HG02885 (cell line): ENCODE data around the gene UBE2E1.
"Not testable (repeated sequence)": the region's sequence is repeated elsewhere in the genome, so short reads cannot be mapped to it uniquely, and the experiment has no call there.

Experiments used
- ATAC-seq: cut with Tn5 transposase; IDR thresholded peaks from one replicate; pipeline ENCODE4 v1.9.1; 2021; ENCODE audit warnings: mild to moderate bottlenecking; ENCODE audit not compliant: unreplicated experiment, poor library complexity

Gene UBE2E1

DNA sequence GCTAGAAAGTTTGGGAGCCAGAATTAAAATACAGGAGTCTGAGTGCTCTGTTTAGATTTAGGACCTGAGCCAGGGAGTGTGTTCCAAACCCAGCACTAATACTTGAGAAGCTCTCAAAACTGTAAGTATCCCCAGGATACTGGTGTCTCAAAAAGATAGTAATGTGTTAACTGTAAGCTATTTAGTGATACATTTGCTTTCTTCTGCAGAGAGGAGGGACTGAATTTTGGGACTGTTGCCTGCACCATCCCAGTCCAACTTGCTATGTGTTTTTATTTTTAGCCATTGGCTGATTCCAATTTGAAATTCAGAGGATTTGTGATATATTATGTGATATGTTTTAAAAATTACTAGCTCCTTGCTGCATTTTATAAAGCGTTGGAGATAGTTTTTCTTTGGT lies 31.5 kb downstream of the UBE2E1 start:
- no peak for ATAC-seq

GRCh38 chr3:23837691-23838090 lies 31.9 kb downstream of the UBE2E1 start:
- no peak for ATAC-seq

- ATAC-seq: no peak
Measured at GRCh38 chr3:23840521-23840920, 34.8 kb downstream of the UBE2E1 start.

- no peak for ATAC-seq
Measured at GRCh38 chr3:23843869-23844268, 38.1 kb downstream of the UBE2E1 start.

GRCh38 chr3:23845326-23846216 lies 39.8 kb downstream of the UBE2E1 start:
- no peak for ATAC-seq

- not testable (repeated sequence) for ATAC-seq
Measured at GRCh38 chr3:23849462-23849861, 43.7 kb downstream of the UBE2E1 start.

DNA sequence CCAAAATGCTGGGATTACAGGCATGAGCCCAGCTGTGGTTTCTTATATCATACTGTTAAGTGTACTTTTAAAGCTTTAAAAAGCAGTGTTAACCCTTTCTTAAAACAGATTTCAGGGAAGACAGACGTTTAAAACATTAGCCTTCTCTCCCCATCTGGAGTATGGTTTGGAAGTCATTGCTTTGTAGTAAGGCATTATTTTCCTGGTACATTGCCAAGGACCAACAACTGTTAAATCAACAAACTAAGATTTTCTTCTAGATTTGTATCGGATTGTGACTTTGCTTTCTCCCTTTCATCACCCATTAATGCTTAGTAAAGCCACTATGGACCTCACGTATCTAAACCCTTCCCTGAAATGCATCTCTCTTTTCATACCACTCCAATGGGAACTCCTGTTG lies 50.5 kb downstream of the UBE2E1 start:
- no peak for ATAC-seq

DNA sequence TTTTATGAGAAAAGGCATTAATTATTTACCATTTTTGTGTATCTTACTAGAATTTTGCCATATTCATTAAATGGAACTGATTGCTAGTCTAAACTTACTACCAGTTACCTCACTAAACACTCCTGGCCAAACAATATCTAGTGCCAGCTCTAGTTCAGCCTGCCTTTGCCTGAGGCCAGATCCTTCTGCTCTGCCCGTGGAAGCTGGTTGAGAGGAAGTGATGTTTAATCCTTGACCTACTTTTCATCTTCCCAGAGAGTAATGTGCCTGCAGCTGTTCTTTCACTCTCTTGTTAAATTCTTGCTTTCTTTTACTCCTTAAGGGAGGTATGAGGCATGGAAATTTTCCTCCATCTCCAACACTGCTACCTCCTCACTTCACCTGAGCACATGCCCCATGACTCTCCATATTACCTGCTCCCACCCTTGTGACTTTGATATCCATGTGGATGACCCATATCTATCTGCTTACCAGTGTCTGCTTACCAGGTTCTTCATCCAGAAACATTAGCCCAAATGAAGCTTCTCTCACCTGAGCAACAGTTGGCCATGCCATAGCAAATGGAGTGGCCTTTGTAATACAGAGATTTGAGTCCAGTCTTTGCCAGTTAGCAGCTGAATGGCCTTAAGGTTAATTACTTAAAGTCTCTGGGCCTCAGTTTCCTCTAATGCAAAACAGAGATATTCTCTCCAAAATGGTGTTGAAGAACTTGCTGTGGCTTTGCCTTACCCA lies 53.4 kb downstream of the UBE2E1 start:
- no peak for ATAC-seq

DNA sequence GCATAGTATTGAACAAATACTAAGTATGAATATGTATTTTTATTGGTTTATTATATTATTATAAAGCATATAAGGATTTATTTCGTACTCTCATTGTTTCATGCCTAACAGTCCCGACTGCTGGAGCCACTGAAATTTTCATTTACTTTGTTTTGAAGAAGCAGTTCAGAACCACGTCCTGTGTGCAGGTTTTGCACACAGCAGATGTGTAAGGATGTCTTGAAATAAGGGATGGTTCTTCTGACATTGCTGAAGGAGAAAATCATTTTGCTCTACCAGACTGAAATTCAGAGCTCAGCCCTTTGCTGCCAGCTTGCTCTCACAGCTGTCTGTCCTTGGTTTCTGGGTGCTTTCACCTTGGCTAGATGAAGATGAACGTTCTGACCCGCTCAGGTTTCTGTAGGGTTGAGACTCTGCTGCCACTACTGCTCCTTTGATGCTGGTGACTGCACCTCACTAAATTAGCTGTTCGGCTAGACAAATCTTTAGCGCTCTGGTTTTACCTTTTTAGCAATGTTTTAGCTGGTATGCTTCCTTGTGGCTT lies 54.2 kb downstream of the UBE2E1 start:
- no peak for ATAC-seq

- ATAC-seq: no peak
Measured at GRCh38 chr3:23861689-23862088, 55.9 kb downstream of the UBE2E1 start.

DNA sequence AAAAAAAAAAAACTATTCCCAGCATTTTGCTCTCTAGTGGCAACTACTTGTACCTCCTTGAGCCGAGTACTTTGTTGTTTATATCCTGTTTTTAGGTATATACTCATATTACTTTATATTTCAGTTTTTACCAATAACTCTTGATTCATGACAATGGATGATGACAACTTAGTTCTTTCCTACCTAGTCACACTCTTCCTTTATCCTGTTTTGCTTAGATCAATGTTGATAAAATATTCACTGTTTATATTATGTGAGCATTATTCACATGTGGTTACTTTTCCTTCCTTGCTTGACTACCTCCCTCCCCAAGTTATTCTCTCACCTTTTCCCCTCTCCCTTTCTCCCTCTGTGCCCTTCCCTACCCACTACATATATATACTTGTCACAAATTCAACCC lies 57.3 kb downstream of the UBE2E1 start:
- no peak for ATAC-seq

- ATAC-seq: no peak
Measured at GRCh38 chr3:23864931-23865330, 59.2 kb downstream of the UBE2E1 start.

DNA sequence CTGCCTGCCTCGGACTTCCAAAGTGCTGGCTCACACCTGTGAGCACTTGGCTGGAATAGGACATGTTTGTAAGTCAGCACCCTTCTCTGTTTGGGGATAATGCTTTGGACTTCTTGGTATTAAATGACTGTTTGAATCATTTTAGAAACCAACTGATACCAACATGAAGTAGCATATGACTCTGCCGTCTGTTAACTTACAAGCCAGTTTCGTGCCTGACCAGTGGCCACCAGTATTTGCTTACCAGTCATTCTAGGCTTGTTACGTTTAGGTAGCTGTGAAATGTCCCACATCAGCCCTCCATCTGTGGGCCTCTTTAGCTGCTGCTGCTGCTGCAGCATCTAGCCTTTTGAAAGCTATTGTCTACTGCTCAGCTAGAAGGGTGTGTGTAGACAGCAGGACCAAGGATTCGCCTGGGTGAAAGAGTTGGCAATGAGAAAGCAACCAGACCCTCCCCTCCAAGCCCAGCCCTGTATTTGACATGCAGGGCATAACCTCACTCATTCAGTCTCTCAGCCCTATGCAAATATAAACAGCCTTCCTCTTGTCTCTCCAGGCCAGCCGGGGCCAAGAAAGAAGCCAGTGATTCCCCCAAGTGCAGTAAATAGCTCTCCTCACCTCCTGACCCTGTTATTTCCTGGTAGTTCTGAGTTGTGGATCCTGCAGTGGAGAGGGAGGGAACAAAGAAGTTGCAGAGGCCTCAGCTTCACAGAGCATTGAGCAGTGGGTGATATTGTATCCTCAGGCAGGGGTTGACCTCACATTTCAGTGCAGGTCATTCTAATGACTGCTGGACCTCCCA lies 60.0 kb downstream of the UBE2E1 start:
- peak; percentile 79 for ATAC-seq

GRCh38 chr3:23867400-23867799 lies 61.6 kb downstream of the UBE2E1 start:
- no peak for ATAC-seq

- no peak for ATAC-seq
Measured at GRCh38 chr3:23867838-23868237, 62.1 kb downstream of the UBE2E1 start.

GRCh38 chr3:23869977-23870662 lies 64.4 kb downstream of the UBE2E1 start:
- ATAC-seq: no peak

DNA sequence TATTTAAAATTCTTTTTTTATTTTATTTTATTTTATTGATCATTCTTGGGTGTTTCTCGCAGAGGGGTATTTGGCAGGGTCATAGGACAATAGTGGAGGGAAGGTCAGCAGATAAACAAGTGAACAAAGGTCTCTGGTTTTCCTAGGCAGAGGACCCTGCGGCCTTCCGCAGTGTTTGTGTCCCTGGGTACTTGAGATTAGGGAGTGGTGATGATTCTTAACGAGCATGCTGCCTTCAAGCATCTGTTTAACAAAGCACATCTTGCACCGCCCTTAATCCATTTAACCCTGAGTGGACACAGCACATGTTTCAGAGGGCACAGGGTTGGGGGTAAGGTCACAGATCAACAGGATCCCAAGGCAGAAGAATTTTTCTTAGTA lies 64.9 kb downstream of the UBE2E1 start:
- ATAC-seq: not testable (repeated sequence)

DNA sequence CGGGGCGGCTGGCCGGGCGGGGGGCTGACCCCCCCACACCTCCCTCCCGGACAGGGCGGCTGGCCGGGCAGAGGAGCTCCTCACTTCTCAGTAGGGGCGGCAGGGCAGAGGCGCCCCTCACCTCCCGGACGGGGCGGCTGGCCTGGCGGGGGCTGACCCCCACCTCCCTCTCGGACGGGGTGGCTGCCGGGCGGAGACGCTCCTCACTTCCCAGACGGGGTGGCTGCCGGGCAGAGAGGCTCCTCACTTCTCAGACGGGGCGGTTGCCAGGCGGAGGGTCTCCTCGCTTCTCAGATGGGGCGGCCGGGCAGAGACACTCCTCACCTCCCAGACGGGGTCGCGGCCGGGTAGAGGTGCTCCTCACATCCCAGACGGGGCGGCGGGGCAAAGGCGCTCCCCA lies 65.6 kb downstream of the UBE2E1 start:
- not testable (repeated sequence) for ATAC-seq

GRCh38 chr3:23872330-23872729 lies 66.6 kb downstream of the UBE2E1 start:
- no peak for ATAC-seq

DNA sequence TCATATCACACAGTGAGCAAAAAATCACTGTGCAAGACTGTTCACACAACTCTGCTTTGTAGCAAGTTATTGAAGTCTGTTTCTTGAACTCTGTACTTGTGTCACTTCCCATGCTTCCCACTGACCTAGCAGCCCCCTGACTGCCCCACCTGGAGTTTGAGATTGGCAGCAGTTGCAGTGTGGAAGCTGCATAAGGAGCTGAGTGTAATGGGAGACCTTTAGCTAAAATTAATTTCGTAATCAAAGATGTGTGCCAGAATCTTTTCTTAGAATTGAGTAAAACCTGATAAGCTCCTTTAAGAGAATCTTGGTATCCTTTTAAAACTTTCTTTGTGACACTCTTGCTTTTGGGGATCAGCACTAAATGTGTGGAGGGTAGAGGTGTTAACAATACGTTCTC lies 68.2 kb downstream of the UBE2E1 start:
- ATAC-seq: no peak
